Trophoblast cell (in vitro differentiated cells and primary cell): ENCODE results near the gene RPUSD1.
"Not testable (repeated sequence)": the region's sequence is repeated elsewhere in the genome, so short reads cannot be mapped to it uniquely, and the experiment has no call there.

ENCODE experiments used
- DNase-seq, 2 donors: peaks; one replicate each; pipeline ENCODE4 v3.0.0-alpha.2; 2016
- H2AFZ ChIP-seq: 2 replicates; pipeline ENCODE4 v1.6.1; 2013; ENCODE audit warnings: low read length, moderate library complexity, mild to moderate bottlenecking; ENCODE audit not compliant: insufficient read depth, poor library complexity
- H2AK5ac ChIP-seq: 2 replicates; pipeline ENCODE4 v1.6.1; 2013; ENCODE audit warnings: mild to moderate bottlenecking, low read length
- H2BK120ac ChIP-seq: 2 replicates; pipeline ENCODE4 v1.6.1; 2013; ENCODE audit warnings: low read length, mild to moderate bottlenecking, moderate library complexity; ENCODE audit not compliant: insufficient read depth, poor library complexity
- H2BK12ac ChIP-seq: 2 replicates; pipeline ENCODE4 v1.6.1; 2013; ENCODE audit warnings: mild to moderate bottlenecking, low read length, moderate library complexity
- H2BK5ac ChIP-seq: 2 replicates; pipeline ENCODE4 v1.6.1; 2013; ENCODE audit warnings: low read length, low read depth, moderate library complexity, mild to moderate bottlenecking; ENCODE audit not compliant: poor library complexity
- H3K14ac ChIP-seq: 2 replicates; pipeline ENCODE4 v1.6.1; 2013; ENCODE audit warnings: mild to moderate bottlenecking, low read length
- H3K18ac ChIP-seq: 2 replicates; pipeline ENCODE4 v1.6.1; 2013; ENCODE audit warnings: mild to moderate bottlenecking, low read length
- H3K23ac ChIP-seq: 2 replicates; pipeline ENCODE4 v1.6.1; 2013; ENCODE audit warnings: low read length
- H3K27ac ChIP-seq: 2 replicates; pipeline ENCODE4 v1.5.1; 2013; ENCODE audit warnings: low read depth, mild to moderate bottlenecking, inconsistent platforms, low read length, moderate library complexity
- H3K27me3 ChIP-seq: 2 replicates; pipeline ENCODE4 v1.6.1; 2013; ENCODE audit warnings: inconsistent platforms, mild to moderate bottlenecking, low read length, moderate library complexity; ENCODE audit not compliant: insufficient read depth
- H3K36me3 ChIP-seq, 2 experiments: 1 replicate in 1 of 2; 2 replicates in 1 of 2; pipeline ENCODE4 v1.6.1; 2013; ENCODE audit warnings: low read length in 2 of 2, mild to moderate bottlenecking in 2 of 2, moderate library complexity in 1 of 2; ENCODE audit not compliant: insufficient read depth in 2 of 2, control insufficient read depth in 1 of 2
- H3K4ac ChIP-seq: 2 replicates; pipeline ENCODE4 v1.6.1; 2013; ENCODE audit warnings: low read depth, mild to moderate bottlenecking, low read length, moderate library complexity
- H3K4me1 ChIP-seq, 2 experiments: 1 replicate in 1 of 2; 2 replicates in 1 of 2; pipeline ENCODE4 v1.6.1; 2013; ENCODE audit warnings: low read length in 2 of 2, mild to moderate bottlenecking in 2 of 2, moderate library complexity in 1 of 2; ENCODE audit not compliant: insufficient read depth in 2 of 2, control insufficient read depth in 1 of 2
- H3K4me2 ChIP-seq: 2 replicates; pipeline ENCODE4 v1.6.1; 2013; ENCODE audit warnings: inconsistent platforms, mild to moderate bottlenecking, low read length, moderate library complexity
- H3K4me3 ChIP-seq: 2 replicates; pipeline ENCODE4 v1.5.1; 2013; ENCODE audit warnings: mild to moderate bottlenecking, low read depth, low read length, inconsistent platforms
- H3K79me1 ChIP-seq: one replicate; pipeline ENCODE4 v1.6.1; 2013; ENCODE audit warnings: low read length
- H3K79me2 ChIP-seq: 2 replicates; pipeline ENCODE4 v1.6.1; 2013; ENCODE audit warnings: low read length, mild to moderate bottlenecking; ENCODE audit not compliant: control insufficient read depth, insufficient read depth, poor library complexity
- H3K9ac ChIP-seq: 2 replicates; pipeline ENCODE4 v1.6.1; 2013; ENCODE audit warnings: mild to moderate bottlenecking, low read length
- H3K9me3 ChIP-seq: 2 replicates; pipeline ENCODE4 v1.6.1; 2013; ENCODE audit warnings: low read depth, mild to moderate bottlenecking, control low read depth, inconsistent platforms, low read length; ENCODE audit not compliant: insufficient read depth
- H4K12ac ChIP-seq: 2 replicates; pipeline ENCODE4 v1.6.1; 2013; ENCODE audit warnings: low read depth, mild to moderate bottlenecking, low read length, moderate library complexity
- H4K8ac ChIP-seq: 2 replicates; pipeline ENCODE4 v1.6.1; 2013; ENCODE audit warnings: low read depth, mild to moderate bottlenecking, low read length, moderate library complexity
- H4K91ac ChIP-seq: one replicate; pipeline ENCODE4 v1.6.1; 2013; ENCODE audit warnings: low read depth, mild to moderate bottlenecking, low read length, moderate library complexity
- WGBS: extraction: QIAGEN DNeasy Blood & Tissue Kit; methylation state at CpG from one replicate; pipeline ENCODE4 v1.1.7; 2013; ENCODE audit warnings: missing lambda C conversion rate; ENCODE audit not compliant: insufficient read length, insufficient coverage; ENCODE audit errors: extremely low coverage; 5-methylcytosine and 5-hydroxymethylcytosine counted together

The RPUSD1 gene

GRCh38 chr16:776298-776697 lies 11.9 kb downstream of the RPUSD1 start:
- not testable (repeated sequence) for H3K4ac ChIP-seq, H2BK5ac ChIP-seq, H3K79me1 ChIP-seq, H3K27ac ChIP-seq, H2AK5ac ChIP-seq, H3K18ac ChIP-seq, H3K23ac ChIP-seq, H4K12ac ChIP-seq, H3K14ac ChIP-seq, H3K36me3 ChIP-seq, H3K27me3 ChIP-seq, H2BK12ac ChIP-seq, DNase-seq, H3K4me2 ChIP-seq, H2AFZ ChIP-seq, H3K9me3 ChIP-seq, H3K4me1 ChIP-seq, H3K4me3 ChIP-seq, H3K79me2 ChIP-seq, H2BK120ac ChIP-seq, H4K91ac ChIP-seq, H4K8ac ChIP-seq, H3K9ac ChIP-seq
- no CpG with 5 or more reads among the region's 10 CpGs for WGBS

- Histone ChIP-seq H3K27me3 (no peaks in the 10 kb centered on the region), H3K4ac (no peak overlapping the region), H3K9me3 (no peaks in the 10 kb centered on the region), H2BK12ac (no peak overlapping the region), H3K4me1 (peaks cover 5% of the 10 kb centered on the region in 2 experiments), H2BK5ac (no peak overlapping the region), H2AK5ac (no peak overlapping the region), H4K12ac (no peak overlapping the region), H3K36me3 (no peaks in the 10 kb centered on the region), H3K23ac (no peak overlapping the region), H4K8ac (no peak overlapping the region), H4K91ac (no peak overlapping the region), H3K79me1 (no peaks in the 10 kb centered on the region), H3K79me2 (no peaks in the 10 kb centered on the region), H3K4me2 (no peak overlapping the region), H2BK120ac (no peak overlapping the region), H2AFZ (no peak overlapping the region), H3K27ac (no peak overlapping the region), H3K4me3 (no peak overlapping the region), H3K9ac (no peak overlapping the region), H3K14ac (no peak overlapping the region), H3K18ac (no peak overlapping the region)
- no CpG with 5 or more reads among the region's 36 CpGs for WGBS
- no peak for DNase-seq
Observed at GRCh38 chr16:775236-775796, 12.9 kb downstream of the RPUSD1 start.

GRCh38 chr16:774086-775001 lies 13.8 kb downstream of the RPUSD1 start:
- Histone ChIP-seq H3K79me1 (no peaks in the 10 kb centered on the region), H3K4me1 (peaks cover 5% of the 10 kb centered on the region in 2 experiments), H2BK12ac (no peak overlapping the region), H4K12ac (no peak overlapping the region), H3K79me2 (no peaks in the 10 kb centered on the region), H3K14ac (no peak overlapping the region), H3K27me3 (no peaks in the 10 kb centered on the region), H3K4me2 (no peak overlapping the region), H3K4ac (no peak overlapping the region), H3K18ac (no peak overlapping the region), H3K36me3 (no peaks in the 10 kb centered on the region), H2BK120ac (no peak overlapping the region), H4K8ac (no peak overlapping the region), H3K9ac (no peak overlapping the region), H3K9me3 (no peaks in the 10 kb centered on the region), H3K23ac (no peak overlapping the region), H2BK5ac (no peak overlapping the region), H4K91ac (no peak overlapping the region), H3K4me3 (no peak overlapping the region), H2AK5ac (no peak overlapping the region), H3K27ac (no peak overlapping the region), H2AFZ (no peak overlapping the region)
- DNase-seq = no peak
- WGBS = no CpG with 5 or more reads among the region's 46 CpGs

GRCh38 chr16:772959-773358 lies 15.2 kb downstream of the RPUSD1 start:
- no CpG with 5 or more reads among the region's 18 CpGs for WGBS
- no peak overlapping the region for H3K4ac ChIP-seq
- no peak overlapping the region for H3K9ac ChIP-seq
- H2BK12ac ChIP-seq = no peak overlapping the region
- no peak overlapping the region for H3K18ac ChIP-seq
- H2BK5ac ChIP-seq = no peak overlapping the region
- no peaks in the 10 kb centered on the region for H3K9me3 ChIP-seq
- DNase-seq = no peak
- no peak overlapping the region for H2BK120ac ChIP-seq
- H3K23ac ChIP-seq = no peak overlapping the region
- no peak overlapping the region for H4K91ac ChIP-seq
- H3K27ac ChIP-seq = no peak overlapping the region
- H3K79me1 ChIP-seq = no peaks in the 10 kb centered on the region
- H4K12ac ChIP-seq = no peak overlapping the region
- H3K27me3 ChIP-seq = no peaks in the 10 kb centered on the region
- H2AFZ ChIP-seq = no peak overlapping the region
- H3K79me2 ChIP-seq = no peaks in the 10 kb centered on the region
- H3K4me1 ChIP-seq = peaks cover 1 to 2% of the 10 kb centered on the region in 2 experiments
- no peaks in the 10 kb centered on the region for H3K36me3 ChIP-seq
- no peak overlapping the region for H3K4me3 ChIP-seq
- H4K8ac ChIP-seq = no peak overlapping the region
- H2AK5ac ChIP-seq = no peak overlapping the region
- H3K14ac ChIP-seq = no peak overlapping the region
- no peak overlapping the region for H3K4me2 ChIP-seq
